Spleen (tissue), 7 donors: ENCODE data around the gene AP5Z1.

Experiments used
- POLR2A ChIP-seq, 3 donors: fragments of 450-650 bp; IDR thresholded peaks; one replicate each; pipeline ENCODE4 v1.5.1; 2017; ENCODE audit warnings: antibody characterized with exemption in 3 of 3, mild to moderate bottlenecking in 1 of 3
- TF ChIP-seq, protein P1 (sequence below), 11 experiments: fragments of 200-600 bp in 7 of 11; fragments of 450-650 bp in 4 of 11; sonication (generic) in 4 of 11; IDR thresholded peaks in 8 of 11; conservative IDR thresholded peaks in 3 of 11; 1 replicate in 7 of 11; 2 replicates in 4 of 11; pipeline versions ENCODE4 v1.4.0 to v1.8.0; 2016 to 2021; ENCODE audit warnings: antibody characterized with exemption in 11 of 11, inconsistent platforms in 4 of 11, mild to moderate bottlenecking in 1 of 11
- donor health status: DM: no; HTN: no; CAD: no; lungs with moderate emphysema.
- donor health status: DM: no; HTN: no; CAD: no.
- donor health status: DM: no; HTN: no; CAD: no.

- TF ChIP-seq, protein P1, sequence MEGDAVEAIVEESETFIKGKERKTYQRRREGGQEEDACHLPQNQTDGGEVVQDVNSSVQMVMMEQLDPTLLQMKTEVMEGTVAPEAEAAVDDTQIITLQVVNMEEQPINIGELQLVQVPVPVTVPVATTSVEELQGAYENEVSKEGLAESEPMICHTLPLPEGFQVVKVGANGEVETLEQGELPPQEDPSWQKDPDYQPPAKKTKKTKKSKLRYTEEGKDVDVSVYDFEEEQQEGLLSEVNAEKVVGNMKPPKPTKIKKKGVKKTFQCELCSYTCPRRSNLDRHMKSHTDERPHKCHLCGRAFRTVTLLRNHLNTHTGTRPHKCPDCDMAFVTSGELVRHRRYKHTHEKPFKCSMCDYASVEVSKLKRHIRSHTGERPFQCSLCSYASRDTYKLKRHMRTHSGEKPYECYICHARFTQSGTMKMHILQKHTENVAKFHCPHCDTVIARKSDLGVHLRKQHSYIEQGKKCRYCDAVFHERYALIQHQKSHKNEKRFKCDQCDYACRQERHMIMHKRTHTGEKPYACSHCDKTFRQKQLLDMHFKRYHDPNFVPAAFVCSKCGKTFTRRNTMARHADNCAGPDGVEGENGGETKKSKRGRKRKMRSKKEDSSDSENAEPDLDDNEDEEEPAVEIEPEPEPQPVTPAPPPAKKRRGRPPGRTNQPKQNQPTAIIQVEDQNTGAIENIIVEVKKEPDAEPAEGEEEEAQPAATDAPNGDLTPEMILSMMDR (IDR thresholded peaks at IDR 0.05 in 8 of 11, conservative IDR thresholded peaks at IDR 0.05 in 3 of 11): no peak
- no peak for TF ChIP-seq POLR2A (IDR thresholded peaks at IDR 0.05)
Observed at GRCh38 chr7:4742852-4743251, 32.6 kb upstream of the AP5Z1 start.
